ENCODE data around the gene UNKL.

UNKL gene

GRCh38 chr16:1385232-1385631, 29.3 kb downstream of the UNKL start:
- H3K4me3 ChIP-seq (replicated peaks; ENCODE audit: low read depth, low read length), result no peak overlapping the region

DNA sequence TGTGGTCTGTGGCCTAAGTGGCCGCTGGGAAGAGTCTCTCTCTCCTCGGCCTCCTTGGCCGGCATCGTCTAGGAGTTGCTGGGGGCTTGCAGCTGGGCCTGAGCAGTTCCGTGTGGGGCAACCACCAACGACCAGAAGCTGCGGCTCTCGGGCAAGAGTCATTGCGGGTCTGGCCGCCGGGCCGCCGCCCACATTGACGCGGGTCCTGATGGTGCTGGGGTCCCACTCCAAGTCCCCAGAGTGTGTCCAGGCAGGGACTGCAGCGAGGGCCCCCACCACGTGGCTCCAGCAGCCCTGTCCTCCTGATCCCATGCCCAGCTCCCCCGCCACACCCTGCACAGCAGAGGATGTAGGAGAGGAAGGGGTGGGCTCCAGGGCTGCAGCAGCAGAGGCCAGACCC, 30.9 kb downstream of the UNKL start:
- TF ChIP-seq CTCF (IDR thresholded peaks at IDR 0.05; ENCODE audit: low read depth, low read length, missing control alignments), result no peak
- no peak overlapping the region for H3K4me3 ChIP-seq (replicated peaks; ENCODE audit: low read depth, low read length)
- no peak for DNase-seq (ENCODE audit: extremely low read depth, low read depth)

More at GRCh38 chr16:1385232-1385631, 29.3 kb downstream of the UNKL start:
- no peak for DNase-seq (ENCODE audit: extremely low read depth, low read depth)
- no peak for TF ChIP-seq CTCF (IDR thresholded peaks at IDR 0.05; ENCODE audit: low read depth, low read length, missing control alignments)

- no peak overlapping the region for H3K4me3 ChIP-seq (replicated peaks; ENCODE audit: low read depth, low read length)
- no peak for DNase-seq (ENCODE audit: extremely low read depth, low read depth)
- TF ChIP-seq CTCF (IDR thresholded peaks at IDR 0.05; ENCODE audit: low read depth, low read length, missing control alignments), result no peak
These were observed 32.7 kb downstream of the UNKL start for GRCh38 chr16:1381612-1382406.

GRCh38 chr16:1380195-1380594, 34.3 kb downstream of the UNKL start:
- DNase-seq (ENCODE audit: extremely low read depth, low read depth), result no peak
- no peak for TF ChIP-seq CTCF (IDR thresholded peaks at IDR 0.05; ENCODE audit: low read depth, low read length, missing control alignments)
- H3K4me3 ChIP-seq (replicated peaks; ENCODE audit: low read depth, low read length), result no peak overlapping the region

DNA sequence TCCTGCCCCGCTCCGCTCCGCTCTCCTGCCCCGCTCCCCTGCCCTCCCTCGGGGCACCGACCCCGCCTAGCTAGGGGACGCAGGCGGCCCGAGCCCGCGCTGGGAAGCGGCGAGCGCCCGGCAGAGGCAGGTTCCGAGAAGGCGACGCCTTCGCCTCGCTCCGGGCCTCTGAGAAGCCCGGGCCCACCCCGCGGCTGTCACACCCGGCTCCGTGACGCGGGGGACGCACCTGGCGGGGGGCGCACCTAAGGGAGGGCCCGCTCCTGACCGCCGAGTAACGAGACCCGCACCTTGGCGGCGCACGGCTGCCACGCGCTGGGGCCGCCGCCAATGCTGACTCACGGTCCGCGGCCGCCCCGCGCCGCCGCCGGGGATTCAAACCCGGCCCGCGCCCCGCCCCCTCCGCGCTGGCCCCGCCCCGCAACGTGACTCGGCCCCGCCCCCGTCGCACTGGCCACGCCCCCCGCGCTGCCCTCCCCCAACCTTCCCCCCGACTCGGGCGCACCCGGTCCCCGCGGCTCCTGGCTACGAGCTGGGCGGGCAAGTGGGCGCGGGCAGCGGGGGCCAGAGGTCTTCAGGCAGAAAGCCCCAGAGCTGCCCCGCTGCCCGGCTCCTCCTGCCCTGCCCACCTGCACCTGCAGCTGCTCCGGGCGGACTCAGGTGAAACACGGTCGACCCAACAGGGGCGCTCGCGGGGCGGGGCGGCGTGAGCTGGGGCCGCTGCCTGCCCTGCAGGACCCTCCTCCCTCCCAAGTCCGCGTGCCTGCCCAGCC, 35.0 kb downstream of the UNKL start:
- peak overlapping the region; percentile 62 for H3K4me3 ChIP-seq (replicated peaks; ENCODE audit: low read depth, low read length)
- DNase-seq (ENCODE audit: extremely low read depth, low read depth), result no peak
- no peak for TF ChIP-seq CTCF (IDR thresholded peaks at IDR 0.05; ENCODE audit: low read depth, low read length, missing control alignments)

GRCh38 chr16:1378804-1379303, 35.6 kb downstream of the UNKL start:
- TF ChIP-seq CTCF (IDR thresholded peaks at IDR 0.05; ENCODE audit: low read depth, low read length, missing control alignments), result no peak
- peak overlapping the region; percentile 62 for H3K4me3 ChIP-seq (replicated peaks; ENCODE audit: low read depth, low read length)
- DNase-seq (ENCODE audit: extremely low read depth, low read depth), result no peak

Measured in HFF-Myc (cell line).